Smooth muscle cell (in vitro differentiated cells): ENCODE results near the gene CEP120. TPM values are rescaled to one million over a fixed set of nuclear protein-coding genes. Genes with fewer than 3 reads are reported as not detected.

Source experiments
- DNase-seq: peaks from one replicate; lab custom pipeline; 2025; ENCODE audit not compliant: unreplicated experiment; lab: John Stamatoyannopoulos, UW
- H2AFZ ChIP-seq: fragments of 200-600 bp; sonication (generic); 2 replicates; pipeline ENCODE4 v1.6.0; 2016; ENCODE audit warnings: antibody characterized with exemption, low read depth, mild to moderate bottlenecking
- H3F3A ChIP-seq: fragments of 200-600 bp; sonication (generic); 2 replicates; pipeline ENCODE4 v1.6.0; 2017; ENCODE audit warnings: antibody characterized with exemption, low read depth
- H3K27ac ChIP-seq: fragments of 200-600 bp; sonication (generic); 2 replicates; pipeline ENCODE4 v1.5.1; 2016; ENCODE audit warnings: low read depth, mild to moderate bottlenecking
- H3K27me3 ChIP-seq: fragments of 200-600 bp; sonication (generic); 2 replicates; pipeline ENCODE4 v1.6.1; 2016; ENCODE audit warnings: low read depth, mild to moderate bottlenecking
- H3K36me3 ChIP-seq: fragments of 200-600 bp; sonication (generic); 2 replicates; pipeline ENCODE4 v1.5.1; 2016; ENCODE audit warnings: low read depth
- H3K4me1 ChIP-seq: fragments of 200-600 bp; sonication (generic); 2 replicates; pipeline ENCODE4 v1.5.1; 2016; ENCODE audit warnings: low read depth
- H3K4me2 ChIP-seq: fragments of 200-600 bp; sonication (generic); 2 replicates; pipeline ENCODE4 v1.6.0; 2016; ENCODE audit warnings: mild to moderate bottlenecking
- H3K4me3 ChIP-seq: fragments of 200-600 bp; sonication (generic); 2 replicates; pipeline ENCODE4 v1.5.1; 2016; ENCODE audit warnings: mild to moderate bottlenecking
- H3K79me2 ChIP-seq: fragments of 200-600 bp; sonication (generic); 2 replicates; pipeline ENCODE4 v1.6.0; 2016; ENCODE audit warnings: low read depth, mild to moderate bottlenecking
- H3K9ac ChIP-seq: fragments of 200-600 bp; sonication (generic); 2 replicates; pipeline ENCODE4 v1.6.0; 2016; ENCODE audit warnings: low read depth
- H3K9me3 ChIP-seq: fragments of 200-600 bp; sonication (generic); replicated peaks from 2 replicates; pipeline ENCODE4 v1.5.1; 2016; ENCODE audit warnings: low read depth
- H4K20me1 ChIP-seq: fragments of 200-600 bp; sonication (generic); 2 replicates; pipeline ENCODE4 v1.6.0; 2016; ENCODE audit warnings: low read depth
- WGBS: methylation state at CpG from one replicate; pipeline ENCODE4 v1.1.7; 2016; ENCODE audit warnings: low lambda C conversion rate; 5-methylcytosine and 5-hydroxymethylcytosine counted together
- polyA plus RNA-seq: library from polyadenylated mRNA; unstranded; fragments of >200 nt; fragmentation: Nextera tagmentation; extraction: Ambion mirVana; gene quantifications from 2 replicates; pipeline ENCODE4 v1.2.1, GENCODE V29; 2016
- total RNA-seq: library from RNA; depleted of rRNA; stranded (reverse); fragments of >200 nt; gene quantifications from 2 replicates; pipeline ENCODE4 v1.2.3, GENCODE V29; 2014
- TF ChIP-seq, protein P1 (sequence below): fragments of 200-600 bp; sonication (generic); IDR thresholded peaks from 2 replicates; pipeline ENCODE4 v1.5.1; 2017; ENCODE audit warnings: borderline replicate concordance, mild to moderate bottlenecking, antibody characterized with exemption; ENCODE audit not compliant: insufficient read depth, poor library complexity, severe bottlenecking

CEP120 gene
- total and polyA plus RNA-seq, 2 experiments from 2014 or later, result 6.5 to 30.2 TPM

DNA sequence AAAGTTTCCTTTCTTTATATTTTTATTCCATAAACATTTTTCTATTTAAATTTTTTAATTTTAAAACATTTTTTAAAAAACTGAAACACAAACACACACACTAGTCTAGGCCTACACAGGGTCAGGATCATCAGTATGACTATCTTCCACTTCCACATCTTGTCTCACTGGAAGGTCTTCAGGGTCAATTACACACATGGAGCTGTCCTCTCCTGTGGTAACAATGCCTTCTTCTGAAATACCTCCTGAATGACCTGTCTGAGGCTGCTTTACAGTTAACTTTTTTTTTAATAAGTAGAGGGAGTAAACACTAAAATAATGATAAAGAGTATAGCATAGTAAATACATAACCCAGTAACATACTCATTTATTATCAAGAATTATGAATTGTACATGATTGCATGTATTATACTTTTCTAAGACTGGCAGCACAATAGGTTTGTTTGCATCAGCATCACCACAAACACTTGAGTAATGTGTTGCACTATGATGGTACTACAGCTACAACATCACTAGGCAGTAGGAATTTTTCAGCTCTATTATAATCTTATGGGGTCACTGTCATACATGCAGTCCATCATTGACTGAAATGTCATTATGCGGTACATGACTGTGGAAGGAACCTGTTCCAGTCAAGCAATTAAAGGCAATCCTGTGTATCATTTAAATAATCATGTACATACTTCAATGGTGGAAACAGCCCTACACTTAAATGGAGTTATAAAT, 17.4 kb upstream of the CEP120 start:
- no peaks in the 10 kb centered on the region for H3K79me2 ChIP-seq
- no peaks in the 10 kb centered on the region for H4K20me1 ChIP-seq
- H3K27ac ChIP-seq, result no peak overlapping the region
- peaks cover 6% of the 10 kb centered on the region for H3K27me3 ChIP-seq
- 94% methylated on average over 1 of the region's 1 CpG for WGBS
- H3K4me2 ChIP-seq, result no peak overlapping the region
- H3K4me3 ChIP-seq, result no peak overlapping the region
- TF ChIP-seq, protein P1, sequence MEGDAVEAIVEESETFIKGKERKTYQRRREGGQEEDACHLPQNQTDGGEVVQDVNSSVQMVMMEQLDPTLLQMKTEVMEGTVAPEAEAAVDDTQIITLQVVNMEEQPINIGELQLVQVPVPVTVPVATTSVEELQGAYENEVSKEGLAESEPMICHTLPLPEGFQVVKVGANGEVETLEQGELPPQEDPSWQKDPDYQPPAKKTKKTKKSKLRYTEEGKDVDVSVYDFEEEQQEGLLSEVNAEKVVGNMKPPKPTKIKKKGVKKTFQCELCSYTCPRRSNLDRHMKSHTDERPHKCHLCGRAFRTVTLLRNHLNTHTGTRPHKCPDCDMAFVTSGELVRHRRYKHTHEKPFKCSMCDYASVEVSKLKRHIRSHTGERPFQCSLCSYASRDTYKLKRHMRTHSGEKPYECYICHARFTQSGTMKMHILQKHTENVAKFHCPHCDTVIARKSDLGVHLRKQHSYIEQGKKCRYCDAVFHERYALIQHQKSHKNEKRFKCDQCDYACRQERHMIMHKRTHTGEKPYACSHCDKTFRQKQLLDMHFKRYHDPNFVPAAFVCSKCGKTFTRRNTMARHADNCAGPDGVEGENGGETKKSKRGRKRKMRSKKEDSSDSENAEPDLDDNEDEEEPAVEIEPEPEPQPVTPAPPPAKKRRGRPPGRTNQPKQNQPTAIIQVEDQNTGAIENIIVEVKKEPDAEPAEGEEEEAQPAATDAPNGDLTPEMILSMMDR, result no peak
- DNase-seq, result no peak
- no peaks in the 10 kb centered on the region for H3F3A ChIP-seq
- no peak overlapping the region for H2AFZ ChIP-seq
- H3K4me1 ChIP-seq, result no peaks in the 10 kb centered on the region
- no peaks in the 10 kb centered on the region for H3K36me3 ChIP-seq
- H3K9ac ChIP-seq, result no peak overlapping the region
- no peaks in the 10 kb centered on the region for H3K9me3 ChIP-seq

DNA sequence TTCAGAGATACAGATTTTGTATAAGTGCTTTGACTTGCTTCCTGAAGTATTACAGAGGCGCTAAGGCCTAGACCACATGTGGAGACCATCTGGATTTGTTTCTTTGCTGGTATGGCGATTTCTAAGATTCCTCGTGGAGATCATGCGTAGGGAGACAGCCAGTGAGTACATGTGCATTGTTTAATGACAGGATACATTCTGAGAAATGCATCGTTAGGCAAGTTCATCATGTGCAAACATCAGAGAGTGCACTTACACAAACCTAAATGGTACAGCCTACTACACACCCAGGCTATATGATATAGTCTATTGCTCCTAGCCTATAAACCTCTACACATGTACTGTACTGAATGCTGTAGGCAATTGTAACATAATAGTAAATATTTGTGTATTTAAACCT, 16.5 kb upstream of the CEP120 start:
- Histone ChIP-seq H2AFZ (no peak overlapping the region), H4K20me1 (no peaks in the 10 kb centered on the region), H3K4me1 (no peaks in the 10 kb centered on the region), H3K4me3 (no peak overlapping the region), H3K36me3 (no peaks in the 10 kb centered on the region), H3F3A (no peaks in the 10 kb centered on the region), H3K27ac (no peak overlapping the region), H3K79me2 (no peaks in the 10 kb centered on the region), H3K4me2 (no peak overlapping the region), H3K27me3 (no peaks in the 10 kb centered on the region), H3K9ac (no peak overlapping the region), H3K9me3 (no peaks in the 10 kb centered on the region)
- no peak for DNase-seq
- TF ChIP-seq, protein P1, result no peak
- 94% methylated on average over 5 of the region's 5 CpGs for WGBS

DNA sequence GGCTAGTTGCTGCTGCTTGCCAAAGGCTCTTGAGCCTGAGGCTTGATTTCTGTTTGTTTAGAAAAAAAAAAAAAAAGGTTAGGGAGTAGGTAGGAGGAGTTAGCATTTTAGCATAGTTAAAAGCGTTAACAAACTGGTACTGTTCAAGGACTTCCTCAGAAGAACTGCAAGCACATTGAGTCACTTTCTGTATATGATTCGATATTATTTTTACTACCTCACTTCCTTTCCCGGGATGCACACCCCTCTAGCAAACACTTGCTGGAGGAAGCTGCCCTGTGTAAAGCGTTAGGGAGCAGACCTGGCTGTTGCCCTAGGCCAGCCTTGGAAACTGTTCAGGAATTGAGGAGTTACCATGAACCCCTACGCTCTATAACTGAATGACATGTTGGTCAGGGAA, 15.7 kb upstream of the CEP120 start:
- no peaks in the 10 kb centered on the region for H3K4me1 ChIP-seq
- H3K4me2 ChIP-seq, result no peak overlapping the region
- no peak overlapping the region for H2AFZ ChIP-seq
- no peak overlapping the region for H3K27ac ChIP-seq
- H3F3A ChIP-seq, result no peaks in the 10 kb centered on the region
- H3K9ac ChIP-seq, result no peak overlapping the region
- no peaks in the 10 kb centered on the region for H4K20me1 ChIP-seq
- H3K9me3 ChIP-seq, result no peaks in the 10 kb centered on the region
- no peak for DNase-seq
- TF ChIP-seq, protein P1, result no peak
- no peaks in the 10 kb centered on the region for H3K27me3 ChIP-seq
- 86% methylated on average over 5 of the region's 5 CpGs for WGBS
- no peak overlapping the region for H3K4me3 ChIP-seq
- no peaks in the 10 kb centered on the region for H3K36me3 ChIP-seq
- H3K79me2 ChIP-seq, result no peaks in the 10 kb centered on the region

DNA sequence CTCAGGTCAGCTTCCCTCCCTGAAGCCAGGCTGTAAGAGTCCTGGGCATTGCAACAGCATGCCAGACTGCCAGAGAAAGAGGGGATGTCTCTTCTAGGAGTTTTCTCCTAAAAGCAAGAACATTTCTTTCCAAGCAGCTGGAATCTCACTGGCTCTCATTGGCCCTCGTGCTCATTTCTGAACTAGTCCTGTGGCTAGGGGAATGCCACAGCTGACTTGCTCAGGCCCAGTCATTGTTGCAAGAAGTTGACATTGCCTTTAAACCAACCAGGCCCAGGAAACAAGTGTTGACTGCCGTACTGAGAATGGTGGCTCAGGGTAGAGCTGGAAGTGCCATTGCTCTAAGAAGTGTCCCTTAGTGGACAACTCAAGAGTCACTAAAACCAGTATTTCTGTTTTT, 15.0 kb upstream of the CEP120 start:
- TF ChIP-seq, protein P1, result no peak
- WGBS, result 92% methylated on average over 2 of the region's 2 CpGs
- Histone ChIP-seq H3K36me3 (no peaks in the 10 kb centered on the region), H3K9ac (no peak overlapping the region), H3F3A (no peaks in the 10 kb centered on the region), H3K4me1 (no peaks in the 10 kb centered on the region), H3K9me3 (no peaks in the 10 kb centered on the region), H3K79me2 (no peaks in the 10 kb centered on the region), H3K4me2 (no peak overlapping the region), H2AFZ (no peak overlapping the region), H3K27ac (no peak overlapping the region), H3K4me3 (no peak overlapping the region), H3K27me3 (no peaks in the 10 kb centered on the region), H4K20me1 (no peaks in the 10 kb centered on the region)
- no peak for DNase-seq
